SK-N-SH treated with all-trans-retinoic acid at 6 μM for 48 hours (cell line): ENCODE measurements around the gene CFAP44.

Experiments used
- ATAC-seq: fragments of 200-7000 bp; cut with Tn5 transposase; 3 replicates; pipeline ENCODE4 v1.9.1; 2020; ENCODE audit warnings: mild to moderate bottlenecking, moderate library complexity
- BACH2 ChIP-seq: fragments of 250-450 bp; sonication (Bioruptor Pico); IDR thresholded peaks from 2 replicates; pipeline ENCODE4 v1.9.0; 2021; ENCODE audit warnings: mild to moderate bottlenecking, borderline replicate concordance
- CSDC2 ChIP-seq: fragments of 250-450 bp; sonication (Bioruptor Pico); IDR thresholded peaks from 2 replicates; pipeline ENCODE4 v1.5.0; 2020; ENCODE audit warnings: mild to moderate bottlenecking, moderate library complexity
- GLIS3 ChIP-seq: fragments of 250-450 bp; sonication (Bioruptor Pico); IDR thresholded peaks from 2 replicates; pipeline ENCODE4 v1.5.0; 2020; ENCODE audit warnings: mild to moderate bottlenecking, moderate library complexity
- OSR1 ChIP-seq: fragments of 250-450 bp; sonication (Bioruptor Pico); IDR thresholded peaks from 2 replicates; pipeline ENCODE4 v1.8.0; 2022; ENCODE audit warnings: moderate library complexity, mild to moderate bottlenecking, inconsistent platforms
- PPARA ChIP-seq: fragments of 250-450 bp; sonication (Bioruptor Pico); IDR thresholded peaks from 2 replicates; pipeline ENCODE4 v1.5.0; 2020; ENCODE audit warnings: mild to moderate bottlenecking, borderline replicate concordance
- RARB ChIP-seq: fragments of 250-450 bp; sonication (Bioruptor Pico); IDR thresholded peaks from 2 replicates; pipeline ENCODE4 v1.8.0; 2021; ENCODE audit warnings: mild to moderate bottlenecking, moderate library complexity
- SNAI2 ChIP-seq: fragments of 250-450 bp; sonication (Bioruptor Pico); IDR thresholded peaks from 2 replicates; pipeline ENCODE4 v1.5.0; 2020; ENCODE audit warnings: mild to moderate bottlenecking, moderate library complexity
- TCF4 ChIP-seq: fragments of 250-450 bp; sonication (Bioruptor Pico); IDR thresholded peaks from 2 replicates; pipeline ENCODE4 v1.8.0; 2021; ENCODE audit warnings: mild to moderate bottlenecking, moderate library complexity, borderline replicate concordance
- TOX ChIP-seq: fragments of 250-450 bp; sonication (Bioruptor Pico); IDR thresholded peaks from 2 replicates; pipeline ENCODE4 v1.8.0; 2021; ENCODE audit warnings: mild to moderate bottlenecking, moderate library complexity, borderline replicate concordance
- ZC3H10 ChIP-seq: fragments of 250-450 bp; sonication (Bioruptor Pico); IDR thresholded peaks from 2 replicates; pipeline ENCODE4 v1.5.1; 2021; ENCODE audit warnings: mild to moderate bottlenecking, moderate library complexity
- ZFP3 ChIP-seq: fragments of 250-450 bp; sonication (Bioruptor Pico); IDR thresholded peaks from 2 replicates; pipeline ENCODE4 v1.5.0; 2020; ENCODE audit warnings: mild to moderate bottlenecking, moderate library complexity
- ZFP30 ChIP-seq: fragments of 450-650 bp; formaldehyde crosslinking; IDR thresholded peaks from 2 replicates; pipeline ENCODE4 v1.5.0; 2022; ENCODE audit warnings: mild to moderate bottlenecking, moderate library complexity
- ZNF565 ChIP-seq: fragments of 450-650 bp; formaldehyde crosslinking; conservative IDR thresholded peaks from 2 replicates; pipeline ENCODE4 v1.5.0; 2020; ENCODE audit warnings: low read depth, mild to moderate bottlenecking, moderate library complexity
- ZNF8 ChIP-seq: fragments of 450-650 bp; formaldehyde crosslinking; IDR thresholded peaks from 2 replicates; pipeline ENCODE4 v1.5.0; 2020; ENCODE audit warnings: mild to moderate bottlenecking, moderate library complexity
- TF ChIP-seq, protein P1 (sequence below): fragments of 250-450 bp; sonication (Bioruptor Pico); IDR thresholded peaks from 2 replicates; pipeline ENCODE4 v1.5.1; 2020; ENCODE audit warnings: low read depth, mild to moderate bottlenecking, moderate library complexity
- TF ChIP-seq, protein P2 (sequence below): fragments of 250-450 bp; sonication (Bioruptor Pico); IDR thresholded peaks from 2 replicates; pipeline ENCODE4 v1.8.0; 2021; ENCODE audit warnings: low read depth, mild to moderate bottlenecking, moderate library complexity, borderline replicate concordance
- TF ChIP-seq, protein P3 (sequence below): fragments of 250-450 bp; sonication (Bioruptor Pico); IDR thresholded peaks from 2 replicates; pipeline ENCODE4 v1.5.0; 2020; ENCODE audit warnings: mild to moderate bottlenecking, moderate library complexity
- TF ChIP-seq, protein P4 (sequence below): fragments of 250-450 bp; sonication (Bioruptor Pico); IDR thresholded peaks from 2 replicates; pipeline ENCODE4 v1.8.0; 2020; ENCODE audit warnings: mild to moderate bottlenecking, moderate library complexity, borderline replicate concordance
- TF ChIP-seq, protein P5 (sequence below): fragments of 250-450 bp; sonication (Bioruptor Pico); IDR thresholded peaks from 2 replicates; pipeline ENCODE4 v1.5.1; 2021; ENCODE audit warnings: mild to moderate bottlenecking, moderate library complexity

CFAP44 gene

DNA sequence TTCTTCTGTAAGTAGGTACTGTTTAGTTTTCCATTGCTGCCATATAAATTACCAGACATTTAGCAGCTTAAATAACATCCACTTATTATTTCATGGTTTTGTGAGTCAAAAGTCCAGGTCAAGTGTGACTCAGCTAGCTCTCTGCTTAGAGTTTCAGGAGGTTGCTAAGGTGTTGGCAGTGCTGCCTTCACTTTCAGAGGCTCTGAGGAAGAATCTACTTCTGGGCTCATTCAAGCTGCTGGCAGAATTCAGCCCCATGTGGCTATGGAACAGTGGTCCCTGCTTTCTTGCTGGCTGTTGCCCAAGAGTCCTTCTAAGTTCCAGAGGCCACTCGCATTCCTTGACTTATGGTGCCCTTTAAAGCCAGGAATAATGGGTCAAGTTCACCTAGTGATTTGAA lies 4.5 kb downstream of the CFAP44 start:
- TF ChIP-seq ZNF8 (CRISPR knock-in tag): no peak
- TF ChIP-seq TCF4 (CRISPR knock-in tag): no peak
- no peak for TF ChIP-seq RARB (CRISPR knock-in tag)
- TF ChIP-seq BACH2: no peak
- TF ChIP-seq, protein P1, sequence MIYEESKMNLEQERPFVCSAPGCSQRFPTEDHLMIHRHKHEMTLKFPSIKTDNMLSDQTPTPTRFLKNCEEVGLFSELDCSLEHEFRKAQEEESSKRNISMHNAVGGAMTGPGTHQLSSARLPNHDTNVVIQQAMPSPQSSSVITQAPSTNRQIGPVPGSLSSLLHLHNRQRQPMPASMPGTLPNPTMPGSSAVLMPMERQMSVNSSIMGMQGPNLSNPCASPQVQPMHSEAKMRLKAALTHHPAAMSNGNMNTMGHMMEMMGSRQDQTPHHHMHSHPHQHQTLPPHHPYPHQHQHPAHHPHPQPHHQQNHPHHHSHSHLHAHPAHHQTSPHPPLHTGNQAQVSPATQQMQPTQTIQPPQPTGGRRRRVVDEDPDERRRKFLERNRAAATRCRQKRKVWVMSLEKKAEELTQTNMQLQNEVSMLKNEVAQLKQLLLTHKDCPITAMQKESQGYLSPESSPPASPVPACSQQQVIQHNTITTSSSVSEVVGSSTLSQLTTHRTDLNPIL: no peak
- TF ChIP-seq ZFP3 (CRISPR knock-in tag): no peak
- TF ChIP-seq, protein P2, sequence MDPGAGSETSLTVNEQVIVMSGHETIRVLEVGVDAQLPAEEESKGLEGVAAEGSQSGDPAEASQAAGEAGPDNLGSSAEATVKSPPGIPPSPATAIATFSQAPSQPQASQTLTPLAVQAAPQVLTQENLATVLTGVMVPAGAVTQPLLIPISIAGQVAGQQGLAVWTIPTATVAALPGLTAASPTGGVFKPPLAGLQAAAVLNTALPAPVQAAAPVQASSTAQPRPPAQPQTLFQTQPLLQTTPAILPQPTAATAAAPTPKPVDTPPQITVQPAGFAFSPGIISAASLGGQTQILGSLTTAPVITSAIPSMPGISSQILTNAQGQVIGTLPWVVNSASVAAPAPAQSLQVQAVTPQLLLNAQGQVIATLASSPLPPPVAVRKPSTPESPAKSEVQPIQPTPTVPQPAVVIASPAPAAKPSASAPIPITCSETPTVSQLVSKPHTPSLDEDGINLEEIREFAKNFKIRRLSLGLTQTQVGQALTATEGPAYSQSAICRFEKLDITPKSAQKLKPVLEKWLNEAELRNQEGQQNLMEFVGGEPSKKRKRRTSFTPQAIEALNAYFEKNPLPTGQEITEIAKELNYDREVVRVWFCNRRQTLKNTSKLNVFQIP (CRISPR knock-in tag): no peak
- no peak for TF ChIP-seq PPARA
- TF ChIP-seq, protein P3, sequence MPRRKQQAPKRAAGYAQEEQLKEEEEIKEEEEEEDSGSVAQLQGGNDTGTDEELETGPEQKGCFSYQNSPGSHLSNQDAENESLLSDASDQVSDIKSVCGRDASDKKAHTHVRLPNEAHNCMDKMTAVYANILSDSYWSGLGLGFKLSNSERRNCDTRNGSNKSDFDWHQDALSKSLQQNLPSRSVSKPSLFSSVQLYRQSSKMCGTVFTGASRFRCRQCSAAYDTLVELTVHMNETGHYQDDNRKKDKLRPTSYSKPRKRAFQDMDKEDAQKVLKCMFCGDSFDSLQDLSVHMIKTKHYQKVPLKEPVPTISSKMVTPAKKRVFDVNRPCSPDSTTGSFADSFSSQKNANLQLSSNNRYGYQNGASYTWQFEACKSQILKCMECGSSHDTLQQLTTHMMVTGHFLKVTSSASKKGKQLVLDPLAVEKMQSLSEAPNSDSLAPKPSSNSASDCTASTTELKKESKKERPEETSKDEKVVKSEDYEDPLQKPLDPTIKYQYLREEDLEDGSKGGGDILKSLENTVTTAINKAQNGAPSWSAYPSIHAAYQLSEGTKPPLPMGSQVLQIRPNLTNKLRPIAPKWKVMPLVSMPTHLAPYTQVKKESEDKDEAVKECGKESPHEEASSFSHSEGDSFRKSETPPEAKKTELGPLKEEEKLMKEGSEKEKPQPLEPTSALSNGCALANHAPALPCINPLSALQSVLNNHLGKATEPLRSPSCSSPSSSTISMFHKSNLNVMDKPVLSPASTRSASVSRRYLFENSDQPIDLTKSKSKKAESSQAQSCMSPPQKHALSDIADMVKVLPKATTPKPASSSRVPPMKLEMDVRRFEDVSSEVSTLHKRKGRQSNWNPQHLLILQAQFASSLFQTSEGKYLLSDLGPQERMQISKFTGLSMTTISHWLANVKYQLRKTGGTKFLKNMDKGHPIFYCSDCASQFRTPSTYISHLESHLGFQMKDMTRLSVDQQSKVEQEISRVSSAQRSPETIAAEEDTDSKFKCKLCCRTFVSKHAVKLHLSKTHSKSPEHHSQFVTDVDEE: no peak
- TF ChIP-seq ZNF565 (CRISPR knock-in tag): no peak
- no peak for TF ChIP-seq ZC3H10 (CRISPR knock-in tag)
- ATAC-seq: peak; percentile 91

DNA sequence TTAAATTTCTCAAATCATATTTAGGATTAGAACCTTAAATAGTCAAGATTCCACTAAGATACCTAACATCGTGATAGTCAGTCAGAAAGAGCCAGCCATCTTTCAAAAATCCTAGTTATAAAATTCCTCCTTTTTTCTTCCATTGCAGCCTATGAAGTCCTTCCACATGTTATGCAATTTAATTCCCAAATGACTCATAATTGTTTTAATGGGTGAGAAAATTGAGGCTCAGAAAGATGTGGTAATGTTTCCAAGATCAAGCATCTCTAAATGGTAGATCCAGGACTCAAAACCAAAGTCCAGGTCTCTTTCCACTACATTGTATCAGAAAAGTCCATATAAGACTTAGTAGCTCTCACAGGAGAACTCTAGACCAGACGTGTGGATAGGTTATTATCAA lies 9.5 kb downstream of the CFAP44 start:
- ATAC-seq: no peak
- TF ChIP-seq CSDC2 (CRISPR knock-in tag) (no peak), GLIS3 (CRISPR knock-in tag) (no peak), ZNF8 (CRISPR knock-in tag) (no peak), TOX (CRISPR knock-in tag) (no peak), ZFP3 (CRISPR knock-in tag) (no peak), RARB (CRISPR knock-in tag) (no peak), OSR1 (no peak), BACH2 (no peak), SNAI2 (CRISPR knock-in tag) (no peak), ZFP30 (CRISPR knock-in tag) (no peak), PPARA (no peak)
- TF ChIP-seq, protein P4, sequence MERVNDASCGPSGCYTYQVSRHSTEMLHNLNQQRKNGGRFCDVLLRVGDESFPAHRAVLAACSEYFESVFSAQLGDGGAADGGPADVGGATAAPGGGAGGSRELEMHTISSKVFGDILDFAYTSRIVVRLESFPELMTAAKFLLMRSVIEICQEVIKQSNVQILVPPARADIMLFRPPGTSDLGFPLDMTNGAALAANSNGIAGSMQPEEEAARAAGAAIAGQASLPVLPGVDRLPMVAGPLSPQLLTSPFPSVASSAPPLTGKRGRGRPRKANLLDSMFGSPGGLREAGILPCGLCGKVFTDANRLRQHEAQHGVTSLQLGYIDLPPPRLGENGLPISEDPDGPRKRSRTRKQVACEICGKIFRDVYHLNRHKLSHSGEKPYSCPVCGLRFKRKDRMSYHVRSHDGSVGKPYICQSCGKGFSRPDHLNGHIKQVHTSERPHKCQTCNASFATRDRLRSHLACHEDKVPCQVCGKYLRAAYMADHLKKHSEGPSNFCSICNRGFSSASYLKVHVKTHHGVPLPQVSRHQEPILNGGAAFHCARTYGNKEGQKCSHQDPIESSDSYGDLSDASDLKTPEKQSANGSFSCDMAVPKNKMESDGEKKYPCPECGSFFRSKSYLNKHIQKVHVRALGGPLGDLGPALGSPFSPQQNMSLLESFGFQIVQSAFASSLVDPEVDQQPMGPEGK (CRISPR knock-in tag): no peak
- TF ChIP-seq, protein P3: no peak
- TF ChIP-seq, protein P5, sequence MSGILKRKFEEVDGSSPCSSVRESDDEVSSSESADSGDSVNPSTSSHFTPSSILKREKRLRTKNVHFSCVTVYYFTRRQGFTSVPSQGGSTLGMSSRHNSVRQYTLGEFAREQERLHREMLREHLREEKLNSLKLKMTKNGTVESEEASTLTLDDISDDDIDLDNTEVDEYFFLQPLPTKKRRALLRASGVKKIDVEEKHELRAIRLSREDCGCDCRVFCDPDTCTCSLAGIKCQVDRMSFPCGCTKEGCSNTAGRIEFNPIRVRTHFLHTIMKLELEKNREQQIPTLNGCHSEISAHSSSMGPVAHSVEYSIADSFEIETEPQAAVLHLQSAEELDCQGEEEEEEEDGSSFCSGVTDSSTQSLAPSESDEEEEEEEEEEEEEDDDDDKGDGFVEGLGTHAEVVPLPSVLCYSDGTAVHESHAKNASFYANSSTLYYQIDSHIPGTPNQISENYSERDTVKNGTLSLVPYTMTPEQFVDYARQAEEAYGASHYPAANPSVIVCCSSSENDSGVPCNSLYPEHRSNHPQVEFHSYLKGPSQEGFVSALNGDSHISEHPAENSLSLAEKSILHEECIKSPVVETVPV (CRISPR knock-in tag): no peak
- TF ChIP-seq, protein P2 (CRISPR knock-in tag): no peak
